Measurements from ENCODE around the gene KCNQ5. TPM values are rescaled to one million over a fixed set of nuclear protein-coding genes. Genes with fewer than 3 reads are reported as not detected.

Gene KCNQ5
- total RNA-seq, 3 donors from 2014 or later (not counting 1 experiment from before 2014, with no cell fraction given) = 8.2 to 9.7 (median 8.7) TPM

DNA sequence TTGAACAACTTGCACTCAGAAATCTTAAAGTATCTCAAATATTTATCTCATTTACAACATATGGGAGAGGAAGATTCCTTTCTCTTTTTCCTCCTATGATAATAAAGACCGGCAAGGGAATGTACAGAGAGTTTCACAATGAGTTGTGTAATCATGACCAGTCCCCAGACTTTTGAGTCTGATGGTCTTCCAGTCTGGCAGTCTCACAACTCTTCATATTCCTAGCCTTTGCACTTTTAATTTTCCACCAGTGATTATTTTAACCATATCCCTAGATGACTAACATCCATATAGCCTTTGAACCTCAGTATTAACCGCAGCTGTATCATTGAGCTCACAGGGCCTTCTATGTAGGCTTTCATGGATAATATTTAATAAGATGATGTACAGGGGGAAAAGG is 324.9 kb downstream of the KCNQ5 start:
- intact Hi-C loops (cut with micrococcal nuclease) = no loop called here
- Histone ChIP-seq H3K27ac (ENCODE audit: low read length) (no peak overlapping the region), H3K9me3 (ENCODE audit: control insufficient read depth, insufficient read depth, low read length) (no peaks in the 10 kb centered on the region), H3K4me3 (ENCODE audit: low read length) (no peak overlapping the region), H3K4me1 (ENCODE audit: control insufficient read depth, insufficient read depth, low read length) (no peaks in the 10 kb centered on the region), H3K27me3 (ENCODE audit: control insufficient read depth, insufficient read depth, low read length) (no peaks in the 10 kb centered on the region), H3K36me3 (ENCODE audit: control insufficient read depth, insufficient read depth, low read length) (no peaks in the 10 kb centered on the region)
- Mint-ChIP-seq H3K4me3 (no peak overlapping the region), H3K4me1 (peaks cover 0 to under 1% of the 10 kb centered on the region in 2 donors), H3K27me3 (ENCODE audit: low read depth in 2 of 2) (no peaks in the 10 kb centered on the region), H3K36me3 (no peaks in the 10 kb centered on the region), H3K27ac (no peak overlapping the region), H3K9me3 (no peaks in the 10 kb centered on the region)
- no CpG with 5 or more reads among the region's 2 CpGs for WGBS (ENCODE audit: insufficient coverage)
- ATAC-seq (no peak), DNase-seq (no peak)
- TF ChIP-seq, protein P1, sequence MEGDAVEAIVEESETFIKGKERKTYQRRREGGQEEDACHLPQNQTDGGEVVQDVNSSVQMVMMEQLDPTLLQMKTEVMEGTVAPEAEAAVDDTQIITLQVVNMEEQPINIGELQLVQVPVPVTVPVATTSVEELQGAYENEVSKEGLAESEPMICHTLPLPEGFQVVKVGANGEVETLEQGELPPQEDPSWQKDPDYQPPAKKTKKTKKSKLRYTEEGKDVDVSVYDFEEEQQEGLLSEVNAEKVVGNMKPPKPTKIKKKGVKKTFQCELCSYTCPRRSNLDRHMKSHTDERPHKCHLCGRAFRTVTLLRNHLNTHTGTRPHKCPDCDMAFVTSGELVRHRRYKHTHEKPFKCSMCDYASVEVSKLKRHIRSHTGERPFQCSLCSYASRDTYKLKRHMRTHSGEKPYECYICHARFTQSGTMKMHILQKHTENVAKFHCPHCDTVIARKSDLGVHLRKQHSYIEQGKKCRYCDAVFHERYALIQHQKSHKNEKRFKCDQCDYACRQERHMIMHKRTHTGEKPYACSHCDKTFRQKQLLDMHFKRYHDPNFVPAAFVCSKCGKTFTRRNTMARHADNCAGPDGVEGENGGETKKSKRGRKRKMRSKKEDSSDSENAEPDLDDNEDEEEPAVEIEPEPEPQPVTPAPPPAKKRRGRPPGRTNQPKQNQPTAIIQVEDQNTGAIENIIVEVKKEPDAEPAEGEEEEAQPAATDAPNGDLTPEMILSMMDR (IDR thresholded peaks at IDR 0.05) = no peak

DNA sequence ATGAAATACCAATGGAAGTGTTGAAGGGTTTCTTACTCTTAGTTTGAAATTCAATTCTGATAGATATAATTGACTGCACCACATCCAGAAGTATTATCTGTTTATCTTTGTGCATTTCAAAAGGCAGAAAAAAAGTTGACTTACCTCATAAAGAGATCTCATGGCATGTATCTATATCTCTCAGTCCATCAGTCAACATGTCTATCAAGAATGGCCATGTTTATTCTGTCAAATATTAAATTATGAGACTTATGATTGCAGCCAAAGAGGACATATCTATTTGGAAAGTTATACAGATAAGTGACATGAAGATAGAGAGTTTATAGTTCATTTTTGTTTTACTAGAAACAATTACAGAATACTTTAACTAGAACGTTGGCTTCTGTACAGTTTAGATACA is 325.7 kb downstream of the KCNQ5 start:
- Histone ChIP-seq H3K9me3 (ENCODE audit: control insufficient read depth, insufficient read depth, low read length) (no peaks in the 10 kb centered on the region), H3K4me3 (ENCODE audit: low read length) (no peak overlapping the region), H3K4me1 (ENCODE audit: control insufficient read depth, insufficient read depth, low read length) (no peaks in the 10 kb centered on the region), H3K36me3 (ENCODE audit: control insufficient read depth, insufficient read depth, low read length) (no peaks in the 10 kb centered on the region), H3K27me3 (ENCODE audit: control insufficient read depth, insufficient read depth, low read length) (no peaks in the 10 kb centered on the region), H3K27ac (ENCODE audit: low read length) (no peak overlapping the region)
- DNase-seq = no peak
- WGBS (ENCODE audit: insufficient coverage) = no CpG with 5 or more reads among the region's 1 CpG
- TF ChIP-seq, protein P1 (IDR thresholded peaks at IDR 0.05) = no peak
- Mint-ChIP-seq H3K9me3 (no peaks in the 10 kb centered on the region), H3K4me3 (no peak overlapping the region), H3K36me3 (no peaks in the 10 kb centered on the region), H3K4me1 (no peaks in the 10 kb centered on the region), H3K27me3 (ENCODE audit: low read depth in 2 of 2) (no peaks in the 10 kb centered on the region), H3K27ac (no peak overlapping the region)
- no peak for ATAC-seq
- intact Hi-C loops (cut with micrococcal nuclease) = no loop called here

DNA sequence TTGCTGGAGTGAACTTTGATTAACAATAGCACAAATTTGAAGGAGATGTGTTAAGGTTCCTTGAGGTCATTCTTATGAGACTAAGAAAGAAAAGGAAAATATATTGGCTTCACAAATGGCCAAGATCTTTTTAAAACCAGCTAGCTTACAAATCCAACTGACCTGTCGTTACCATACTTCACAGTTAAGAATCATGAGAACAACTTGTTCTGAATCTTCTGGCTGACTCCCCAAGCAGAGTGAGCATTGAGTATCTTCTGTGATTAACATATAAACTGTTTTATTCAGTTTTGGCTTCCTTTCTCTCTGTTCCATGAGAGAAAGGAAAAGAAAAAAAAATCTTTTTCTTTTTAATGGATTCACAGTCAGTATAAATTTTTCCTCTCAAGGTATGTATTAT is 326.3 kb downstream of the KCNQ5 start:
- Histone ChIP-seq H3K4me3 (ENCODE audit: low read length) (no peak overlapping the region), H3K9me3 (ENCODE audit: control insufficient read depth, insufficient read depth, low read length) (no peaks in the 10 kb centered on the region), H3K27me3 (ENCODE audit: control insufficient read depth, insufficient read depth, low read length) (no peaks in the 10 kb centered on the region), H3K27ac (ENCODE audit: low read length) (no peak overlapping the region), H3K36me3 (ENCODE audit: control insufficient read depth, insufficient read depth, low read length) (no peaks in the 10 kb centered on the region), H3K4me1 (ENCODE audit: control insufficient read depth, insufficient read depth, low read length) (no peaks in the 10 kb centered on the region)
- no peaks in the 10 kb centered on the region for H3K36me3 Mint-ChIP-seq
- TF ChIP-seq, protein P1 (IDR thresholded peaks at IDR 0.05) = no peak
- ATAC-seq = no peak
- H3K27ac Mint-ChIP-seq = no peak overlapping the region
- H3K4me1 Mint-ChIP-seq = peaks cover 0 to 4% of the 10 kb centered on the region in 2 donors
- intact Hi-C loops (cut with micrococcal nuclease) = no loop called here
- WGBS (ENCODE audit: insufficient coverage) = 100% methylated on average over 1 of the region's 1 CpG
- DNase-seq = no peak
- H3K4me3 Mint-ChIP-seq = no peak overlapping the region
- no peaks in the 10 kb centered on the region for H3K27me3 Mint-ChIP-seq (ENCODE audit: low read depth in 2 of 2)
- no peaks in the 10 kb centered on the region for H3K9me3 Mint-ChIP-seq

DNA sequence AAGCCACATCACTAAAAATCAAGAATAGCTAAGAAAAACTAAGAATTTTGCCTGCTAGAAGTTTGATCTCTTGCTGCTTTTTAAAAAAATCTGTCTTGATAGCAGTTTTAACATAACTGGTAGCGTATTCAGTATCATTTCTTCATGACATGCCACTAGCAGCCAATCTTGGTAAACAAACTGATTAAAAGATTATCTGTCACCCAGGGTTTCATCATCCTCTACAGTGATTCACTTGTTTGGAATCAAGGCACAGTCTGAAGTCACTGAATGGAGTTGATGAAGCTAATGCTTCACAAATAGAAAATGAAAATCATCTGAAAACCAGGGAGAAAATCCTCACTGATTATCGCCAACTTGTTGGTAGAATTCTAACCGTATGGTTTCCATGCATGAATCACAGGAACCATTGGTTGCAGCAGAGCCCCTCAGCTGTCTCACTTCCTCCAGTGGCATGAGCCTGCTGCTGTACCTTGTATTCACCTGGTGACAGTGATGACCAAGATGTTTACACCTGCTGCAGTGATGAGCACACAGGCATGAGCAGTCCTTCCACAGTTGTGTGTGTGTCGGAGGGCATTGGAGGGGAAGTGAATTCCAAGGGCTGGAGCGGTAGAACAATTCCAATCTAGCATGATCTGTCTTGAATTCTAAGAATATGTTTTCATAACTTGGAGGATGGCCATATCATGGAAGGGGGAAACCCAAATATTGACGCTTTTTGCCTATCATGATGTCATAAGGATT is 328.4 kb downstream of the KCNQ5 start:
- no peaks in the 10 kb centered on the region for H3K36me3 ChIP-seq (ENCODE audit: control insufficient read depth, insufficient read depth, low read length)
- no peak overlapping the region for H3K27ac ChIP-seq (ENCODE audit: low read length)
- intact Hi-C loops (cut with micrococcal nuclease) = no loop called here
- peaks cover 0 to 16% of the 10 kb centered on the region in 2 donors for H3K4me1 Mint-ChIP-seq
- no peaks in the 10 kb centered on the region for H3K4me1 ChIP-seq (ENCODE audit: control insufficient read depth, insufficient read depth, low read length)
- no peaks in the 10 kb centered on the region for H3K9me3 ChIP-seq (ENCODE audit: control insufficient read depth, insufficient read depth, low read length)
- DNase-seq = no peak
- H3K27me3 Mint-ChIP-seq (ENCODE audit: low read depth in 2 of 2) = no peaks in the 10 kb centered on the region
- no peaks in the 10 kb centered on the region for H3K36me3 Mint-ChIP-seq
- H3K27me3 ChIP-seq (ENCODE audit: control insufficient read depth, insufficient read depth, low read length) = no peaks in the 10 kb centered on the region
- 97% methylated on average over 6 of the region's 6 CpGs for WGBS (ENCODE audit: insufficient coverage)
- no peak overlapping the region for H3K4me3 ChIP-seq (ENCODE audit: low read length)
- H3K9me3 Mint-ChIP-seq = no peaks in the 10 kb centered on the region
- no peak overlapping the region for H3K4me3 Mint-ChIP-seq
- no peak overlapping the region for H3K27ac Mint-ChIP-seq
- ATAC-seq = no peak
- TF ChIP-seq, protein P1 (IDR thresholded peaks at IDR 0.05) = no peak
